ENCODE measurements around the gene MYO1C.

MYO1C gene

DNA sequence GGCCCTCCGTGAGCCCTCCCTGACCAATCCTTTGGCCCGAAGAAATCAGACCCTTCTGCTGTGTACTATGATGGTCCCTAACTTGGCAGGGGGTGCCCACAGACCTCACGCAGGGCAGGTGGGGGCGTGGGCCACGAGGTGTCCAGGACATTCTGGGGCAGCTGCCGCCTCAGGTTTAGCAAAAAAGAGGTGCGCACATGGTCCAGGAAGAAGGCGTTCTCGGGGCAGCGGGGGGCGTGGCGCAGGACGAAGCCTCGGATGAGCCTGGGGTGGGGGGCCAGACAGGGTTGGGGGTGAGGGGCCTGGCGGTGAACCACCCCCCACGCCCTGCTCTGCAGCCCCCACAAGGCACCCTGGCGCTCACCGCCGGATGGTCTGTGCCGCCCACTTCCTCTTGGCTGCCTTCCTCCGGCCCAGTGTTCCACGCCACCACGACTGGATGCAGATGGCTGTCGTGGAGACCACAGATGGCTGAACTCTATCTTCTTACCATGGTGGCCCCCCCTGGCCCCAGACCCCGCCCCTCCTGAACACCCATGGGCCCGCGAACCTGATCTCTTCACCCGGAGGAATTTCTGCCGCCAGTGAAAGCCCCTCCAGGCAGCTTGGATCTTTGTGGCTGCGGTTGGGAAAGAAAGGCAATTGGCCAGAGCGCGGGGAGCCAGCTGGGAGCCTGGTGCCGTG lies 22.3 kb downstream of the MYO1C start:
- Histone ChIP-seq H3K4me3 (ENCODE audit: low read depth in 1 of 2, low read length in 2 of 2) (no peak overlapping the region), H3K36me3 (ENCODE audit: control insufficient read depth in 1 of 2, insufficient read depth in 2 of 2, low read length in 2 of 2) (peaks cover 11 to 81% of the 10 kb centered on the region in 2 donors), H3K4me1 (ENCODE audit: control insufficient read depth in 1 of 2, insufficient read depth in 2 of 2, low read length in 2 of 2) (peaks cover 0 to 3% of the 10 kb centered on the region in 2 donors), H3K27ac (ENCODE audit: low read length) (no peak overlapping the region), H3K9me3 (ENCODE audit: control insufficient read depth in 1 of 2, low read length in 2 of 2) (no peaks in the 10 kb centered on the region), H3K27me3 (ENCODE audit: low read depth, low read length) (no peaks in the 10 kb centered on the region)

- Histone ChIP-seq H3K4me1 (ENCODE audit: control insufficient read depth in 1 of 2, insufficient read depth in 2 of 2, low read length in 2 of 2) (no peaks in the 10 kb centered on the region), H3K27ac (ENCODE audit: low read length) (no peak overlapping the region), H3K36me3 (ENCODE audit: control insufficient read depth in 1 of 2, insufficient read depth in 2 of 2, low read length in 2 of 2) (peaks cover 11 to 79% of the 10 kb centered on the region in 2 donors), H3K27me3 (ENCODE audit: low read depth, low read length) (no peaks in the 10 kb centered on the region), H3K9me3 (ENCODE audit: control insufficient read depth in 1 of 2, low read length in 2 of 2) (no peaks in the 10 kb centered on the region), H3K4me3 (ENCODE audit: low read depth in 1 of 2, low read length in 2 of 2) (no peak overlapping the region)
Measured at GRCh38 chr17:1469231-1469852, 23.1 kb downstream of the MYO1C start.

GRCh38 chr17:1467898-1468492 lies 24.5 kb downstream of the MYO1C start:
- Histone ChIP-seq H3K36me3 (ENCODE audit: control insufficient read depth in 1 of 2, insufficient read depth in 2 of 2, low read length in 2 of 2) (peaks cover 11 to 73% of the 10 kb centered on the region in 2 donors), H3K9me3 (ENCODE audit: control insufficient read depth in 1 of 2, low read length in 2 of 2) (no peaks in the 10 kb centered on the region), H3K4me1 (ENCODE audit: control insufficient read depth in 1 of 2, insufficient read depth in 2 of 2, low read length in 2 of 2) (no peaks in the 10 kb centered on the region), H3K27ac (ENCODE audit: low read length) (no peak overlapping the region), H3K4me3 (ENCODE audit: low read depth in 1 of 2, low read length in 2 of 2) (no peak overlapping the region), H3K27me3 (ENCODE audit: low read depth, low read length) (no peaks in the 10 kb centered on the region)

- no peaks in the 10 kb centered on the region for H3K4me1 ChIP-seq (ENCODE audit: control insufficient read depth in 1 of 2, insufficient read depth in 2 of 2, low read length in 2 of 2)
- no peak overlapping the region for H3K4me3 ChIP-seq (ENCODE audit: low read depth in 1 of 2, low read length in 2 of 2)
- H3K36me3 ChIP-seq (ENCODE audit: control insufficient read depth in 1 of 2, insufficient read depth in 2 of 2, low read length in 2 of 2) = peaks cover 11 to 67% of the 10 kb centered on the region in 2 donors
- no peaks in the 10 kb centered on the region for H3K9me3 ChIP-seq (ENCODE audit: control insufficient read depth in 1 of 2, low read length in 2 of 2)
- H3K27me3 ChIP-seq (ENCODE audit: low read depth, low read length) = no peaks in the 10 kb centered on the region
- H3K27ac ChIP-seq (ENCODE audit: low read length) = no peak overlapping the region
Measured at GRCh38 chr17:1467258-1467657, 25.2 kb downstream of the MYO1C start.

DNA sequence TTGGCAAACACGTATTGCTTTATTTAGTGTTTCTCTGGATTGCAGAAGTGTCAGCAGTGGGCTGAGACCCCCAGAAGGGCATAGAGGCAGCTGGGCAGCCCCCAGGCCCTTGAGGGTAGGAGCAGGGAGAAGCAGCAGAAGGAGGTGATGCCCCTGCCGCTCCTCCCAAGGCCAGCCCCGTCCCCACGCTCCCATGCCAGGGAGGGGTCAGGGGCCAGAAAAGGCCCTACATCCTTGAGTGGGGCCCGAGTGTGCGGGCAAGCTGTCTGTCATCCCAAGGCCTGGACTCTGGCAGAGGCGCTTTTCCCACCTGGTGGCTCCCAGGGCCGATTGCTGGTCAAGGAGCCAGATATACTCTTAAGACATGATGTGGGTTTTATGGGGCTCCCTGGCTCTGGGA lies 28.3 kb downstream of the MYO1C start:
- H3K4me1 ChIP-seq (ENCODE audit: control insufficient read depth in 1 of 2, insufficient read depth in 2 of 2, low read length in 2 of 2) = peaks cover 0 to 4% of the 10 kb centered on the region in 2 donors
- peaks cover 5 to 47% of the 10 kb centered on the region in 2 donors for H3K36me3 ChIP-seq (ENCODE audit: control insufficient read depth in 1 of 2, insufficient read depth in 2 of 2, low read length in 2 of 2)
- H3K27me3 ChIP-seq (ENCODE audit: low read depth, low read length) = no peaks in the 10 kb centered on the region

DNA sequence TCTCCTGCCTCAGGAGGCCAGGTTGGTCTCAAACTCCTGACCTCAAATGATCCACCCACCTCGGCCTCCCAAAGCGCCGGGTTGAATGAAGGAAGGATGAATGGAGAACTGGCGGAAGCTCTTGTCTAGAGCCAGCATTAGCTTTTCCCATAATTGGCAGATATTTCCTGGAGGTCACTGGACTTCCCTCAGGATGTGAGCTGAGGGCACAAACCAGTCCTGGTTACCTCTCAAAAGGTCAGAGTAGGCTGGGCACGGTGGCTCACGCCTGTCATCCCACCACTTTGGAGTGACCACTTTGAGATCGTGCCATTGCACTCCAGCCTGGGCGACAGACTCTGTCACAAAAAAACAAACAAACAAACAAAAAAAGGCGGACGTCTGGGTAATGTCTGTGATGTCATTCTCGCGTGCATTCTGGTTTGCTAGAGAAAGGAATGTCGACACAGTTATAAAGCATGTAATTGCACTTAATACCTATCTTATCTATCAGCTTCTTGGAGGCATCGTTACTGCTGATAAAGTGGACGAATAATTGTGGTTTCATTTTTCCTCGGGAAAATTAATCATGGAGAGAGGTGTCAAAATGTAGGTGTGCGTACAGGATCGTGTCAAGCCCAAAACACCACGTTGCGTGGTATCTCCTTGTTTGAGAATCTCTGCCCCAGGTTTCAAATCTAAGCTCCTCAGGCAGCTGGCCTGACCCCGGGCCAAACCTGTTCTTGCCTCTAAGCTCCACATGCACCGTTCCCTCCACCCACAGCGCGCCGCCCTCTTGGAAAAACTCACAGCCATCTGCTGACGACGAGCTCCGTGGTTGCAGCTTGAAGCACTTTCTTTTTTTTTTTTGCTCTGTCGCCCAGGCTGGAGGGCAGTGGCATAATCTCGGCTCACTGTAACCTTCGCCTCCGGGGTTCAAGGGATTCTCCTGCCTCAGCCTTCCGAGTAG lies 30.0 kb downstream of the MYO1C start:
- Histone ChIP-seq H3K36me3 (ENCODE audit: control insufficient read depth in 1 of 2, insufficient read depth in 2 of 2, low read length in 2 of 2) (peaks cover 0 to 31% of the 10 kb centered on the region in 2 donors), H3K4me1 (ENCODE audit: control insufficient read depth in 1 of 2, insufficient read depth in 2 of 2, low read length in 2 of 2) (peaks cover 0 to 4% of the 10 kb centered on the region in 2 donors), H3K27ac (ENCODE audit: low read length) (no peak overlapping the region), H3K27me3 (ENCODE audit: low read depth, low read length) (no peaks in the 10 kb centered on the region), H3K9me3 (ENCODE audit: control insufficient read depth in 1 of 2, low read length in 2 of 2) (no peaks in the 10 kb centered on the region), H3K4me3 (ENCODE audit: low read depth in 1 of 2, low read length in 2 of 2) (no peak overlapping the region)

More for the DNA sequence above, 28.3 kb downstream of the MYO1C start:
- Histone ChIP-seq H3K27ac (ENCODE audit: low read length) (no peak overlapping the region), H3K4me3 (ENCODE audit: low read depth in 1 of 2, low read length in 2 of 2) (no peak overlapping the region), H3K9me3 (ENCODE audit: control insufficient read depth in 1 of 2, low read length in 2 of 2) (no peaks in the 10 kb centered on the region)

DNA sequence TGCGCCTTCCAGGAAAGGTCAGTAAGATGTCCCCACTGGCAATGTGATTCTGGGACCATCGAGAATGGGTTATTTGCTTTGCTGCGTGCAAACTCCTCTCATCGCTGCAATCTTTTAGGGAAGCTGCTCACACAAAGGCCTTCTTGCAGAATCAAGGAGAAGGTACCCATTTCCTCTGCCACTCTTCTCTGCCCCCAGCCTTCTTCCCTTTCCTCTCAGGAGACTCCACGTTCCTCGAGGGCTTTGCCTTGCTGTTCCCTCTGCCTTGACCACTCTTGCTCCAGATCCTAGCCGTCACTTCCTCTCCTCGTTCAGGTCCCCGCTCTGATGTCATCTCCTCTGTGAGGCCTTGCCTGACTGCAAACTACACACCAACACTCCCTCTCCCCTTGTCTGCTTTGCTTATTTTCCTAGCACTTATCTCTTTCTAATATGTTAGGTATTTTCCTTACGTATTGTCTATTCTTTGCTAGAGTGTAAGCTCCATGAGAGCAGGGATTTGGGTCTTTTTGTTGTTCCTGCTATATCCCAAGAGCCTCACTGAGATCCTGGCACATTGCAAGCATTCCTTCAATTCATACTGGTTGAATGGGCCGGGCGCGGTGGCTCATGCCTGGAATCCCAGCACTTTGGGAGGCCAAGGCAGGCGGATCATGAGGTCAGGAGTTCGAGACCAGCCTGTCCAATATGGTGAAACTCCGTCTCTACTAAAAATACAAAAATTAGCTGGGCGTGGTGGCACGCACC lies 31.1 kb downstream of the MYO1C start:
- Histone ChIP-seq H3K27ac (ENCODE audit: low read length) (no peak overlapping the region), H3K9me3 (ENCODE audit: control insufficient read depth in 1 of 2, low read length in 2 of 2) (no peaks in the 10 kb centered on the region), H3K27me3 (ENCODE audit: low read depth, low read length) (no peaks in the 10 kb centered on the region), H3K4me3 (ENCODE audit: low read depth in 1 of 2, low read length in 2 of 2) (no peak overlapping the region), H3K36me3 (ENCODE audit: control insufficient read depth in 1 of 2, insufficient read depth in 2 of 2, low read length in 2 of 2) (peaks cover 0 to 22% of the 10 kb centered on the region in 2 donors), H3K4me1 (ENCODE audit: control insufficient read depth in 1 of 2, insufficient read depth in 2 of 2, low read length in 2 of 2) (peaks cover 0 to 4% of the 10 kb centered on the region in 2 donors)

GRCh38 chr17:1460233-1460632 lies 32.3 kb downstream of the MYO1C start:
- no peak overlapping the region for H3K4me3 ChIP-seq (ENCODE audit: low read depth in 1 of 2, low read length in 2 of 2)
- peaks cover 0 to 4% of the 10 kb centered on the region in 2 donors for H3K4me1 ChIP-seq (ENCODE audit: control insufficient read depth in 1 of 2, insufficient read depth in 2 of 2, low read length in 2 of 2)
- H3K36me3 ChIP-seq (ENCODE audit: control insufficient read depth in 1 of 2, insufficient read depth in 2 of 2, low read length in 2 of 2) = peaks cover 0 to 17% of the 10 kb centered on the region in 2 donors
- H3K27ac ChIP-seq (ENCODE audit: low read length) = no peak overlapping the region
- no peaks in the 10 kb centered on the region for H3K9me3 ChIP-seq (ENCODE audit: control insufficient read depth in 1 of 2, low read length in 2 of 2)
- H3K27me3 ChIP-seq (ENCODE audit: low read depth, low read length) = no peaks in the 10 kb centered on the region

DNA sequence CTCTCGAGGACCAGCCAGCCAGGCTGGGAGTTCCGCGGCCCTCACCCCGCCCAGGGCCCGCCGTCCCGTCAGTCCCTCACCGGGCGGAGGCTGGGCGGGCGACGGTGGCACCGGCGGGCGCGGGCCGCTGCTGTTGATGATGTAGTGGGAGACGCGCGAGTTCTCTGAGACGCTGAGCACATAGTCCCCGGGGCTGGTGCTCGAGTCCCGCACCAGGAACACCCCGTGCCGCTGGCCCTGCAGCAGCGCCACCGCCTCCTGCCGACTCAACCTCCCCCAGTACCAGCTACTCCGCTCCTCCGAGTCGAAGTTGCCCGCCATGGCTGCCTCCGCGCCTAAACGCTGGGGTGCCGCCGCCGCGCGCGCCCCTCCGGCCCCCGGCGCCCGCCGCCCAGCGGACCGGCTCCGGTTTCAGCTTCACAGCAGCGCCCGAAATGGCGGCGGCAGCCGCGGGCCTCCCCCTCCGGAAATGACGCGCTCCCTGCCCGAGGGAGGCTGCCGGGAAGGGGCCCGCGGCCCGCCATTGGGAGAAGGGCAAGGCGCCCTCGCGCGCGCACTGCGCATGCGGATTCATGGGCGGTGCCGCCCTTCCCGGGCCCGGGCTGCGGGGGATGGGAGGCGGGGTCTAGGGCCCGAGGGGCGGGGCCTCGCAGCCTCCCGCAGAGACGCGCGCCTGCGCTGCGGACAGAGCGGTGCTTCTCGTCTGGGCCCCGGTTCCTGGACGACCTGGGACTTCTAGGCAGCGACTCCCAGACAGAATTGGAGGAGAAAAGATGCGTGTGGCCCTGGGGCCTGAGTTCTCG lies 36.5 kb downstream of the MYO1C start, which contains the start of gene CRK:
Gene CRK (minus strand): TSS at position 436 of the 803 bp plus-strand sequence. CDS start 115 bp downstream, at position 321.
- Histone ChIP-seq H3K27me3 (ENCODE audit: low read depth, low read length) (no peaks in the 10 kb centered on the region), H3K4me3 (ENCODE audit: low read depth in 1 of 2, low read length in 2 of 2) (peak within 1 kb of the TSS; percentile 70 to 97), H3K36me3 (ENCODE audit: control insufficient read depth in 1 of 2, insufficient read depth in 2 of 2, low read length in 2 of 2) (peaks cover 0 to 6% of the 10 kb centered on the region in 2 donors), H3K27ac (ENCODE audit: low read length) (peak within 1 kb of the TSS; percentile 83), H3K9me3 (ENCODE audit: control insufficient read depth in 1 of 2, low read length in 2 of 2) (no peaks in the 10 kb centered on the region), H3K4me1 (ENCODE audit: control insufficient read depth in 1 of 2, insufficient read depth in 2 of 2, low read length in 2 of 2) (peaks cover 8 to 26% of the 10 kb centered on the region in 2 donors)
